Vagina (tissue), 2 donors: ENCODE results near the gene PEX5L. TPM values are rescaled to one million over a fixed set of nuclear protein-coding genes. Genes with fewer than 3 reads are reported as not detected.

ENCODE experiments used
- DNase-seq, 2 donors: peaks; one replicate each; pipeline ENCODE4 v3.0.0-alpha.2; 2017; ENCODE audit errors: extremely low spot score in 2 of 2
- H3K27ac ChIP-seq: fragments of 200-600 bp; sonication (generic); one replicate; pipeline ENCODE4 v1.5.1; 2019
- H3K27me3 ChIP-seq: fragments of 200-600 bp; sonication (generic); one replicate; pipeline ENCODE4 v1.5.1; 2019
- H3K36me3 ChIP-seq, 2 donors: fragments of 200-600 bp; sonication (generic); one replicate each; pipeline ENCODE4 v1.5.1; 2017 to 2019
- H3K4me1 ChIP-seq: fragments of 200-600 bp; sonication (generic); one replicate; pipeline ENCODE4 v1.5.1; 2019
- H3K4me3 ChIP-seq, 2 donors: fragments of 200-600 bp; sonication (generic); 1 replicate in 1 of 2; 2 replicates in 1 of 2; pipeline ENCODE4 v1.5.1; 2016 to 2019
- H3K9me3 ChIP-seq: fragments of 200-600 bp; sonication (generic); one replicate; pipeline ENCODE4 v1.5.1; 2019
- POLR2A ChIP-seq, 2 donors: fragments of 450-650 bp; IDR thresholded peaks; one replicate each; pipeline ENCODE4 v1.6.1; 2017; ENCODE audit warnings: antibody characterized with exemption in 2 of 2, mild to moderate bottlenecking in 2 of 2, moderate library complexity in 2 of 2
- POLR2AphosphoS5 ChIP-seq, 2 donors: sonication (generic); formaldehyde crosslinking; IDR thresholded peaks; one replicate each; pipeline ENCODE4 v1.9.0; 2017; ENCODE audit warnings: antibody characterized with exemption in 2 of 2, mild to moderate bottlenecking in 2 of 2, low read depth in 1 of 2; ENCODE audit not compliant: insufficient read depth in 1 of 2
- intact Hi-C: fragments of 100-400 bp; cut with DNase I; formaldehyde crosslinking; loops from one replicate; pipeline ENCODE4 v1.15.1; 2023
- total RNA-seq: library from RNA; depleted of rRNA; stranded (reverse); fragments of >200 nt; gene quantifications from one replicate; pipeline ENCODE4 v1.2.3, GENCODE V29; 2016
- TF ChIP-seq, protein P1 (sequence below), 3 experiments: fragments of 450-650 bp in 2 of 3; fragments of 200-600 bp in 1 of 3; sonication (generic) in 1 of 3; IDR thresholded peaks; one replicate each; pipeline ENCODE4 v1.5.1; 2017 to 2019; ENCODE audit warnings: antibody characterized with exemption in 3 of 3, mild to moderate bottlenecking in 2 of 3, moderate library complexity in 2 of 3

PEX5L gene
- total RNA-seq, 1 donor from 2014 or later, result not detected

DNA sequence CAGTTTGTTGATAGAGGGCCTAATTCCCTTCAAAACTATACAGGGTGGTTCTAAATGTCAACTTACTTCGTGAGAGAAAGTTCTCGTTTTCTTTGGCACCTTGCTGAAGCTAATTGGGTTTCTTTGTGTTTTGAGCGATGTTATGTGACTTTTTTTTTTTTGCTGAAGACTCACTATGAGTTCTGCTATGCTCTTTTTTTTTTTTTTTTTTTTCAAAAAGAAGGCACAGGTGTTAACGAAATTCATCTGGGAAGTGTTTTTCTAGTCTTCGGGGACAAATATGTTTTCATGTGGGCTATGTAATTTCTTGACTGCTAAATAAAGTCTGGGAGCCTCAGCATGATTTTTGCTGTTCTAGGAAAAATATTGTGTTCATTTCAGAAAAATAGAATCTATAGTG lies 81.5 kb downstream of the PEX5L start:
- no peak overlapping the region for H3K4me3 ChIP-seq
- no peak for DNase-seq
- no peak overlapping the region for H3K27ac ChIP-seq
- TF ChIP-seq POLR2A (IDR thresholded peaks at IDR 0.05), result no peak
- TF ChIP-seq, protein P1, sequence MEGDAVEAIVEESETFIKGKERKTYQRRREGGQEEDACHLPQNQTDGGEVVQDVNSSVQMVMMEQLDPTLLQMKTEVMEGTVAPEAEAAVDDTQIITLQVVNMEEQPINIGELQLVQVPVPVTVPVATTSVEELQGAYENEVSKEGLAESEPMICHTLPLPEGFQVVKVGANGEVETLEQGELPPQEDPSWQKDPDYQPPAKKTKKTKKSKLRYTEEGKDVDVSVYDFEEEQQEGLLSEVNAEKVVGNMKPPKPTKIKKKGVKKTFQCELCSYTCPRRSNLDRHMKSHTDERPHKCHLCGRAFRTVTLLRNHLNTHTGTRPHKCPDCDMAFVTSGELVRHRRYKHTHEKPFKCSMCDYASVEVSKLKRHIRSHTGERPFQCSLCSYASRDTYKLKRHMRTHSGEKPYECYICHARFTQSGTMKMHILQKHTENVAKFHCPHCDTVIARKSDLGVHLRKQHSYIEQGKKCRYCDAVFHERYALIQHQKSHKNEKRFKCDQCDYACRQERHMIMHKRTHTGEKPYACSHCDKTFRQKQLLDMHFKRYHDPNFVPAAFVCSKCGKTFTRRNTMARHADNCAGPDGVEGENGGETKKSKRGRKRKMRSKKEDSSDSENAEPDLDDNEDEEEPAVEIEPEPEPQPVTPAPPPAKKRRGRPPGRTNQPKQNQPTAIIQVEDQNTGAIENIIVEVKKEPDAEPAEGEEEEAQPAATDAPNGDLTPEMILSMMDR (IDR thresholded peaks at IDR 0.05), result no peak
- TF ChIP-seq POLR2AphosphoS5 (IDR thresholded peaks at IDR 0.05; ENCODE audit: insufficient read depth in 1 of 2, low read depth in 1 of 2), result no peak
- no peaks in the 10 kb centered on the region for H3K27me3 ChIP-seq
- H3K36me3 ChIP-seq, result no peaks in the 10 kb centered on the region
- H3K4me1 ChIP-seq, result no peaks in the 10 kb centered on the region
- H3K9me3 ChIP-seq, result no peaks in the 10 kb centered on the region
- intact Hi-C loops, result no loop called here

DNA sequence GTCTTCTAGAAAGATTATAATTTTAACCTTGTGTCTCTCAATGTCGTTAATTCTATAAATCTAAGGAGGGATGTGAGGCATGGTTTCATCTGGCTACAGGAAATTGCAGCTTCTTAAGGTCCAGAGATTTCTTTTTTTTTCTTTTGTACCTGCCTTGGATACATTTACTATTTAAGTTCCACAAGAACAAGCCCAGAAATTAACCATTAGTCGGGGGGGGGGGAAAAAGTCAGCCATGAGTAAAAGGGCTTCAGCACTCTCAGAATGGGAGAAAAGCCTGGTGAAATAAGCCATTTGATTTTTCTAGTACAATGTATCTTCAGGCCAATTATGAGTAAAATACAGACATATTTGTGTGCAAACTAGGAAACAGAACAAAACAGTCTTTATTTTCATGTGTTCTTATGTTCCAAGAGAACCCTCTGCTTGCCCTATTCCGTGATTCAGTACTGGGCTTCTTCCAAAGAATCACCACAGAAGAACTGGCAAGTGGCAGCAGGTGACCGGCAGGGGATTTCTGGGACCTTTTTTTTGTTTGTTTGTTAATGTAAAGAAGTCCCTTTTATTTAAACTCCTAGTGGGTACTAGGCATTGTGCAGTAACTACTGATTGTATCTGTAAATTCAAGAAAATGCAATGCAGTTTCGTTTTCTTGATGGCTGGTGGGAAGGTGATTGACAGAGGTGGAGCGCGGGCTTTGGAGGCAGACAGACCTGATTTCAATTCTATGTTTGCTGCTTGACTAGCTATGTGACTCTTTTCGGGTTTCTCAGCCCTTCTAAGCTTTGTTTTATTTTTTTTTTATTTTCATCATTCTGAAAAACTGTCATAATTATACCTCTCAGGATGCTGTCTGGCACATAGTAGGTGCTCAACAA lies 82.5 kb downstream of the PEX5L start:
- no peak overlapping the region for H3K27ac ChIP-seq
- H3K4me1 ChIP-seq, result no peaks in the 10 kb centered on the region
- TF ChIP-seq POLR2AphosphoS5 (IDR thresholded peaks at IDR 0.05; ENCODE audit: insufficient read depth in 1 of 2, low read depth in 1 of 2) (no peak), POLR2A (IDR thresholded peaks at IDR 0.05) (no peak)
- TF ChIP-seq, protein P1 (IDR thresholded peaks at IDR 0.05), result no peak
- no peak for DNase-seq
- no peaks in the 10 kb centered on the region for H3K36me3 ChIP-seq
- no peak overlapping the region for H3K4me3 ChIP-seq
- no peaks in the 10 kb centered on the region for H3K27me3 ChIP-seq
- H3K9me3 ChIP-seq, result no peaks in the 10 kb centered on the region
- intact Hi-C loops, result no loop called here

DNA sequence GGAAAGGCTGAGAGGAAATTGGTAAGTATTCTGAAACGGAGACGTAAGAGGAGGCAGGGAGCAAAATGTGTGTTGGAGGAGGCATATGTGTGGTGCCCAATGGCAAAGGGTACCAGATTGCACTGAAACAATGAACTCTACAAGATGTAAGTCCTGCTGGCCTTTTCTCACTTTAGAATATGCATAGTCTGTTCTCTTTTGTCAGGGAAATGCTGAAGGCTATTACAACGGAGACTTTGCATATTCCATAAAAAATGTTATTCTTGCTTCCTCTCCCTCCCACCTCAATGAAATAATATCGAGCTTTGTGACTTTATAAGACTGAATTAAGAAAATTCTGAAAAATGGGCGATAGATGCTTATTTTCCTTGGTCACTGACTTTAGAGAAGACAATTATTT lies 85.9 kb downstream of the PEX5L start:
- Histone ChIP-seq H3K27ac (no peak overlapping the region), H3K4me1 (no peaks in the 10 kb centered on the region), H3K27me3 (no peaks in the 10 kb centered on the region), H3K36me3 (no peaks in the 10 kb centered on the region), H3K9me3 (no peaks in the 10 kb centered on the region), H3K4me3 (no peak overlapping the region)
- no peak for DNase-seq
- intact Hi-C loops, result no loop called here
- TF ChIP-seq, protein P1 (IDR thresholded peaks at IDR 0.05), result no peak

DNA sequence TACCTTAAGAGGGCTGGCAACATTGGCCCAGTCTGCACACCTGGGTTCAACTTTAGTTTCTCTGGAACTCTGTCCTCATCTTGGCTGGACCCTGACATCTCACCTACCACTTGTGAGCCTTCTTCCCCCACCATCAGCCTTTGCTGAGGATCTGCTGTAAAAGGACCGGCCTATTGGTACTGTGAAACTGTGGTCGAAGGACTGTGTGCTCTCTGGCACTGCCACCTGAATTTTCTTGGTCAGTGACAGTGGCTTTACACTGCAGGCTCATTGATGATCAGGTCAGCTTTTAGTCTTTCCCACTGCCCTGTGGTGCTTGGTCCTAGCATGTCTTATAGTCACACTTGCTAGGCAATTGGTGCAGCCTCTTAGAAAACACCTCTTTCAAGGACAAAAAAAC lies 86.9 kb downstream of the PEX5L start:
- Histone ChIP-seq H3K9me3 (no peaks in the 10 kb centered on the region), H3K4me1 (no peaks in the 10 kb centered on the region), H3K4me3 (no peak overlapping the region), H3K27me3 (no peaks in the 10 kb centered on the region), H3K27ac (no peak overlapping the region), H3K36me3 (no peaks in the 10 kb centered on the region)
- intact Hi-C loops, result no loop called here
- TF ChIP-seq POLR2AphosphoS5 (IDR thresholded peaks at IDR 0.05; ENCODE audit: insufficient read depth in 1 of 2, low read depth in 1 of 2) (no peak), POLR2A (IDR thresholded peaks at IDR 0.05) (no peak)
- TF ChIP-seq, protein P1 (IDR thresholded peaks at IDR 0.05), result no peak
- DNase-seq, result no peak

DNA sequence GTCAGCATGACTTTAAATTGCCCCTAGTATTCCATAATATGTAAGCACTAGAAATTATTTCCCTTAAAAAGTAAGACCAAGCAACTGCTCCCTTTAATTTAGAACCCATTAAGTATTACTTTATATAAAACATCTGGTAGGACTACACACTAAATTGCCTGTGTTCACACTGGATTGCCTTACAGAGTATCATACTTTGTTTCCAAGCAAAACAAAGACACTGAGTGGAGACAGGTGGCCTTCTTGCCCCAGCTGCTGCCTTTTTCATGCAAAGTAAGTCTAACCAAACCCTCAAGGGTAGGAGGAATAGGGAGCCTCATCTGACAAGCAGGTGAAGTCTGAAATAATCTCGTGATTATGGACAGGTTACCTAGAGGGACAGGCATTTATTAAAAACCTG lies 87.3 kb downstream of the PEX5L start:
- TF ChIP-seq, protein P1 (IDR thresholded peaks at IDR 0.05), result no peak
- TF ChIP-seq POLR2A (IDR thresholded peaks at IDR 0.05) (no peak), POLR2AphosphoS5 (IDR thresholded peaks at IDR 0.05; ENCODE audit: insufficient read depth in 1 of 2, low read depth in 1 of 2) (no peak)
- intact Hi-C loops, result no loop called here
- H3K36me3 ChIP-seq, result no peaks in the 10 kb centered on the region
- no peaks in the 10 kb centered on the region for H3K27me3 ChIP-seq
- H3K4me3 ChIP-seq, result no peak overlapping the region
- no peak overlapping the region for H3K27ac ChIP-seq
- H3K9me3 ChIP-seq, result no peaks in the 10 kb centered on the region
- no peaks in the 10 kb centered on the region for H3K4me1 ChIP-seq
- no peak for DNase-seq
